Gastrocnemius medialis (tissue), 4 donors: ENCODE data around the gene EIF2D. TPM values are rescaled to one million over a fixed set of nuclear protein-coding genes. Genes with fewer than 3 reads are reported as not detected.
"Not testable (repeated sequence)": the region's sequence is repeated elsewhere in the genome, so short reads cannot be mapped to it uniquely, and the experiment has no call there.

Experiments
- ATAC-seq, 2 donors: fragments of 150-250 bp; one replicate each; pipeline ENCODE4 v1.9.1; 2016
- DNase-seq, 2 donors: peaks; one replicate each; pipeline ENCODE4 v3.0.0-alpha.2; 2019
- H3K27ac ChIP-seq, 4 donors: fragments of 200-600 bp; sonication (generic); 1 replicate in 1 of 4; 2 replicates in 3 of 4; pipeline ENCODE4 v1.5.1; 2016 to 2018; ENCODE audit warnings: mild to moderate bottlenecking in 2 of 4, moderate library complexity in 1 of 4
- H3K27me3 ChIP-seq, 3 donors: fragments of 200-600 bp; sonication (generic) in 2 of 3; 1 replicate in 1 of 3; 2 replicates in 2 of 3; pipeline versions ENCODE4 v1.5.1 to v1.6.0; 2016 to 2019; ENCODE audit warnings: mild to moderate bottlenecking in 1 of 3, moderate library complexity in 1 of 3
- H3K36me3 ChIP-seq, 2 donors: fragments of 200-600 bp; sonication (generic) in 1 of 2; one replicate each; pipeline ENCODE4 v1.5.1; 2017 to 2018
- H3K4me1 ChIP-seq, 2 donors: fragments of 200-600 bp; sonication (generic) in 1 of 2; one replicate each; pipeline ENCODE4 v1.5.1; 2016 to 2017; ENCODE audit warnings: mild to moderate bottlenecking in 2 of 2
- H3K4me3 ChIP-seq, 4 donors: fragments of 200-600 bp; sonication (generic) in 3 of 4; 1 replicate in 1 of 4; 2 replicates in 3 of 4; pipeline ENCODE4 v1.5.1; 2016 to 2019; ENCODE audit warnings: mild to moderate bottlenecking in 2 of 4
- H3K9me3 ChIP-seq, 3 donors: fragments of 200-600 bp; sonication (generic) in 2 of 3; 1 replicate in 1 of 3; 2 replicates in 2 of 3; pipeline ENCODE4 v1.5.1; 2016 to 2019
- POLR2A ChIP-seq, 2 donors: fragments of 450-650 bp; IDR thresholded peaks; one replicate each; pipeline ENCODE4 v1.6.1; 2017; ENCODE audit warnings: antibody characterized with exemption in 2 of 2, mild to moderate bottlenecking in 2 of 2, moderate library complexity in 2 of 2
- in situ Hi-C, 4 donors: fragments of 200-750 bp; cut with MboI; loops; one replicate each; pipeline versions ENCODE4 v1.15.0 to v1.8.0; 2017; ENCODE audit warnings: low sequenced_read_pairs in 4 of 4
- intact Hi-C: fragments of 100-400 bp; cut with DNase I; formaldehyde crosslinking; loops from one replicate; pipeline ENCODE4 v1.15.1; 2023; ENCODE audit warnings: low total_unique reads
- total RNA-seq, 4 donors: library from RNA; depleted of rRNA; stranded (reverse); fragments of >200 nt; gene quantifications; one replicate each; pipeline versions ENCODE4 v1.1.0 to v1.2.3, GENCODE V29; 2016
- TF ChIP-seq, protein P1 (sequence below), 5 experiments: fragments of 450-650 bp in 3 of 5; fragments of 200-600 bp in 2 of 5; sonication (generic) in 2 of 5; IDR thresholded peaks in 4 of 5; conservative IDR thresholded peaks in 1 of 5; 1 replicate in 4 of 5; 2 replicates in 1 of 5; pipeline ENCODE4 v1.5.1; 2016 to 2019; ENCODE audit warnings: antibody characterized with exemption in 5 of 5, mild to moderate bottlenecking in 3 of 5, moderate library complexity in 3 of 5

Gene EIF2D
- total RNA-seq, 4 donors from 2014 or later: 23.7 to 61.2 (median 38.6) TPM

DNA sequence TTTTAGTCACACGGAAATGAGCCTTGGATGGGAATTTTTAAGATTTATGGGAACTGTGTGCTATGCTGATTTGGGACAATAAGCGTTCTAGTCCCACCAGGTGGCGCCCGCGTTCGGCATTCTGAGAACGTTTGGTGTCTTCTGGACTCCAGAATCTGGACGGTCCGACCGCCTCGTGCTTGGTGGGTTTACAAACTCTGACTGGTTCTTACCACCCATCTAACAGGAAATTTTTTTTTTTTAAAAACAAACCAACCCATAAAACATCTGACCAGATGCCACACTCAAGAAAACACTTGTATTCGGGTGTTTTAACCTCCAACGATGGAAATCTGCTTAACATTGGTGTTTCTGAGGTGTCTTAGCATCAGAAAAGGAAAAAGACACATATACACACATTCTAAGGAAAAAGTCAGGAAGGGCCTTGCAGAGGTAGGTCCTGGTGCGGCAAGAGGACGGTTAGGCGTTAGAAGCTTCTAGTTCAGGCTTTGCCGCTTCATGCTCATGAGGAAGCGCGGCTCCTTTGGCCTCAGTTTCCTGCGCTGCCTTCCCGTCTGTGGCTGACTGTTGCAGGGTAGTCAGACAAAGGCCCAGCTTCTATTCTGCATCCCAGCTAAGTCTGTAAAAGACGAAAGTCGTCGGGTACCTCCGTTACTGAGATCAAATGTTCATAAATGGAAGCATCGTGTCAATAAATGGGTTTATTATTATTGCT lies 22.3 kb upstream of the EIF2D start:
- DNase-seq (peak; percentile 80 to 87), ATAC-seq (peak; percentile 79)
- peak overlapping the region; percentile 76 to 93 (median 88) for H3K4me3 ChIP-seq
- H3K36me3 ChIP-seq: no peaks in the 10 kb centered on the region
- no peaks in the 10 kb centered on the region for H3K27me3 ChIP-seq
- in situ Hi-C loops: loop anchor here (5.0 to 25.0 kb wide), 5 partner anchors 170 to 428 kb away; partner anchors contain the start of genes PFKFB2 (in 1 of the 4) and YOD1 (in 1 of the 4)
- TF ChIP-seq, protein P1, sequence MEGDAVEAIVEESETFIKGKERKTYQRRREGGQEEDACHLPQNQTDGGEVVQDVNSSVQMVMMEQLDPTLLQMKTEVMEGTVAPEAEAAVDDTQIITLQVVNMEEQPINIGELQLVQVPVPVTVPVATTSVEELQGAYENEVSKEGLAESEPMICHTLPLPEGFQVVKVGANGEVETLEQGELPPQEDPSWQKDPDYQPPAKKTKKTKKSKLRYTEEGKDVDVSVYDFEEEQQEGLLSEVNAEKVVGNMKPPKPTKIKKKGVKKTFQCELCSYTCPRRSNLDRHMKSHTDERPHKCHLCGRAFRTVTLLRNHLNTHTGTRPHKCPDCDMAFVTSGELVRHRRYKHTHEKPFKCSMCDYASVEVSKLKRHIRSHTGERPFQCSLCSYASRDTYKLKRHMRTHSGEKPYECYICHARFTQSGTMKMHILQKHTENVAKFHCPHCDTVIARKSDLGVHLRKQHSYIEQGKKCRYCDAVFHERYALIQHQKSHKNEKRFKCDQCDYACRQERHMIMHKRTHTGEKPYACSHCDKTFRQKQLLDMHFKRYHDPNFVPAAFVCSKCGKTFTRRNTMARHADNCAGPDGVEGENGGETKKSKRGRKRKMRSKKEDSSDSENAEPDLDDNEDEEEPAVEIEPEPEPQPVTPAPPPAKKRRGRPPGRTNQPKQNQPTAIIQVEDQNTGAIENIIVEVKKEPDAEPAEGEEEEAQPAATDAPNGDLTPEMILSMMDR (IDR thresholded peaks at IDR 0.05 in 4 of 5, conservative IDR thresholded peaks at IDR 0.05 in 1 of 5): peak; percentile 70 to 91 (median 86)
- no peak for TF ChIP-seq POLR2A (IDR thresholded peaks at IDR 0.05)
- H3K4me1 ChIP-seq: peaks cover 11 to 16% of the 10 kb centered on the region in 2 donors
- intact Hi-C loops: loop anchor here (1.0 to 5.0 kb wide), 7 partner anchors 22 to 348 kb away; partner anchors contain the start of genes EIF2D and MAPKAPK2
- H3K9me3 ChIP-seq: no peaks in the 10 kb centered on the region
- peak overlapping the region; percentile 70 to 79 (median 73) for H3K27ac ChIP-seq

DNA sequence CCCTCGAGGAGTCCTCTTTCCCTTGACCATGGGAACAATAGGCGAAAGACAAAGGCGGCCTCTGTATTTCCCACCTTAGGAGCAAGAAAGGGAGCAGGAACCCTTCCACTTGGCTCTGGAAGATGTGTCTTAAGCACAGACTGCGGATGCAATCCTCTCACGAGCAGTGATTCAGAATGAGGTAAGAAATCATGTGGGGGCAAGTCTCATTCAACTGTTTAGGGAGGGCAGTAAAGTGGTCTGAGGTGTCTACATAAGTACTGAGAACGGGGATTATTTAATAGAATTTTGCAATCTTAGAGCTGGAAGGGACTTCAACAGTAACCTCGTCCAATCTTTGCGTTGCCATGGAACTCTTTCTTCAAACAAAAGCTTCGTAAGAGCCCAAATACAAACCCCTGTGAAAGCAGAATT lies 21.4 kb upstream of the EIF2D start:
- peak in 1 of 2 donors; percentile 15 for TF ChIP-seq POLR2A (IDR thresholded peaks at IDR 0.05)
- TF ChIP-seq, protein P1 (IDR thresholded peaks at IDR 0.05 in 4 of 5, conservative IDR thresholded peaks at IDR 0.05 in 1 of 5): no peak
- DNase-seq (peak in 1 of 2 donors; percentile 5), ATAC-seq (peak in 1 of 2 donors; percentile 27)
- Histone ChIP-seq H3K9me3 (no peaks in the 10 kb centered on the region), H3K4me3 (no peak overlapping the region), H3K36me3 (no peaks in the 10 kb centered on the region), H3K27me3 (no peaks in the 10 kb centered on the region), H3K4me1 (peaks cover 11 to 16% of the 10 kb centered on the region in 2 donors), H3K27ac (peak overlapping the region in 2 of 4 donors; percentile 28 to 76)
- in situ Hi-C loops: loop anchor here (5.0 to 25.0 kb wide), 5 partner anchors 171 to 429 kb away; partner anchors contain the start of genes PFKFB2 (in 1 of the 4) and YOD1 (in 1 of the 4)
- intact Hi-C loops: loop anchor here (1.0 to 5.0 kb wide), 5 partner anchors 31 to 349 kb away; no protein-coding TSS in a partner anchor

DNA sequence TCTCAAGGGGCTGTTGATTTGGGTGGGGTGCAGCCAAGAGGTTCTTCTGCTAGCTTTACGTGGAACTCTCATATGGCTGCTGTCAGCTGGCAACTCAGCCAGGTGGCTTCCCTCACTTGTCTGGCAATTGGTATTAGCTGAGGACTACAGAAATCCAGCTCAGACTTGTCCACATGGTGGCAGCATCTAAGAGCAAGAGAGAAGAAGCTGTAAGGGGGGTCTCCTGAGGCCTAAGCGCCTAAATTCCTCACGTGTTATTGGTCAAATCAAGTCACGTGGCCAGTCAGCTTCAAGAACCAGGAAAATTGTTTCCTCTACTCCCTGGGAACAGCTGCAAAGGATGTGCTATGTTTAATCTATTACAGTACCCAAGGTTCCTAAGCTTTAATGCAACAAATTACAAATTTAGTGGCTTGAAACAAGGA lies 18.8 kb upstream of the EIF2D start:
- H3K27me3 ChIP-seq: no peaks in the 10 kb centered on the region
- peaks cover 8 to 14% of the 10 kb centered on the region in 2 donors for H3K4me1 ChIP-seq
- H3K36me3 ChIP-seq: no peaks in the 10 kb centered on the region
- no peak overlapping the region for H3K4me3 ChIP-seq
- no peaks in the 10 kb centered on the region for H3K9me3 ChIP-seq
- no peak for TF ChIP-seq POLR2A (IDR thresholded peaks at IDR 0.05)
- TF ChIP-seq, protein P1 (IDR thresholded peaks at IDR 0.05 in 4 of 5, conservative IDR thresholded peaks at IDR 0.05 in 1 of 5): peak; percentile 11 to 58 (median 30)
- intact Hi-C loops (loop anchor here (5.0 kb wide), 1 partner anchor 351 kb away; no protein-coding TSS in a partner anchor), in situ Hi-C loops (loop anchor here (5.0 to 25.0 kb wide), 5 partner anchors 174 to 431 kb away; partner anchors contain the start of genes PFKFB2 (in 1 of the 4) and YOD1 (in 1 of the 4))
- ATAC-seq (peak; percentile 23 to 37), DNase-seq (peak; percentile 32 to 39)
- H3K27ac ChIP-seq: no peak overlapping the region

DNA sequence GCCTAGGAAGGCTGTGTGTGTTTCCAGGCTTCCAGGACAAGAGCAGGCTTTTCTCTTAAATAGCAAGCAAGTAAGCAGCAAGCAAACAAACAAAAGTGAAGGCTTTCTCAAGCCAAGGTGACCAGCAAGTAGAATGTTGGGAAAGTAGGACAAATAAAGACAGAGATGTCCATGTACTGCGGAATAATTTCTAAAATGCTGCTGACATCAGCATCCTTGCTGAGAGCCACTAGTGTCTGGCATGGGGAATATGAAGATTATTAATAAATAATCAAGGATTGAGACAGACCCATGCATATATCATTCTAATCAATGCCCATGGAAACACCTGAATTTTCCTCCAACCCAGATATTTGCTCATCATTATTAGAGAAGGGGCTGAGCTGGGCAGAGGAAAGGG lies 16.7 kb upstream of the EIF2D start:
- in situ Hi-C loops: loop anchor here in 1 of 4 donors (25.0 kb wide), 1 partner anchor 433 kb away; the partner anchor contains the start of genes PFKFB2 and YOD1
- no peak for DNase-seq
- intact Hi-C loops: no loop called here
- no peaks in the 10 kb centered on the region for H3K4me1 ChIP-seq
- ATAC-seq: no peak
- no peaks in the 10 kb centered on the region for H3K36me3 ChIP-seq
- H3K27ac ChIP-seq: no peak overlapping the region
- no peak overlapping the region for H3K4me3 ChIP-seq
- H3K27me3 ChIP-seq: no peaks in the 10 kb centered on the region
- TF ChIP-seq, protein P1 (IDR thresholded peaks at IDR 0.05 in 4 of 5, conservative IDR thresholded peaks at IDR 0.05 in 1 of 5): no peak
- no peak for TF ChIP-seq POLR2A (IDR thresholded peaks at IDR 0.05)
- H3K9me3 ChIP-seq: no peaks in the 10 kb centered on the region

DNA sequence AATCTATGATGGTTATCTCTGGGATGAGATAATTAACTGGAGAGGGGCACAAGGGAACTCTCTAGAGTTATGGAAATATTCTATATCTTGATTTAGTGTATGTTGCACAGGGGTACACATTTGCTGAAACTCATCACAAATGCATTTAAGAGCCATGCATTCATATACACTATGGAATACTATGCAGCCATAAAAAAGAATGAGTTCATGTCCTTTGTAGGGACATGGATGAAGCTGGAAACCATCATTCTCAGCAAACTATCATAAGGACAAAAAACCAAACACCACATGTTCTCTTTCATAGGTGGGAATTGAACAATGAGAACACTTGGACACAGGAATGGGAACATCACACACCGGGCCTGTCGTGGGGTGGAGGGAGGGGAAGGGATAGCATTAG lies 14.1 kb upstream of the EIF2D start:
- H3K4me1 ChIP-seq, intact Hi-C loops, H3K27ac ChIP-seq, H3K4me3 ChIP-seq, H3K36me3 ChIP-seq, H3K27me3 ChIP-seq, H3K9me3 ChIP-seq, ATAC-seq, DNase-seq: not testable (repeated sequence)
- in situ Hi-C loops: loop anchor here in 1 of 4 donors (25.0 kb wide), 1 partner anchor 436 kb away; the partner anchor contains the start of genes PFKFB2 and YOD1
